ENCODE data around the gene EDNRB. TPM values are rescaled to one million over a fixed set of nuclear protein-coding genes. Genes with fewer than 3 reads are reported as not detected.

Gene EDNRB
- total RNA-seq, 2 donors from 2014 or later, result 14.2 to 27.6 TPM

DNA sequence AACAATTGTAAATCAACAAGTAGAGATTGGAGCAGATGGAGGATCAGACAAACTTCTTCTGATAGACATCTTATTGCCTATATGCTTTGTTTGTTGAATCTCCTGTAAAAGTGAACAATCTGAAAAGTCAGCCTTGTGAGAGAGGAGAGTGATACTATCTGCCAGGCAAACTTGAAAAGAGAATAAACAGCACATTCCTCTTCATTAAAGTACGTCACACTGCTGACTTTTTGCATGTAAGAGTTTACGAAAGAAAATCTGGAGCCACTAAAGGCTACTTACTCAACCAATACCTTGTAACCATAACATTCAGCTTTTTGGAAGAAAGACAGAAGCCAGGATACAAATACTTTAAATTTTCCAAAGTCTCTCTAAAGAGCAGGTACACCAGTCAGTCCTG lies 42.5 kb downstream of the EDNRB start:
- DNase-seq (ENCODE audit: low spot score), result no peak
- no peaks in the 10 kb centered on the region for H3K36me3 ChIP-seq
- TF ChIP-seq, protein P1, sequence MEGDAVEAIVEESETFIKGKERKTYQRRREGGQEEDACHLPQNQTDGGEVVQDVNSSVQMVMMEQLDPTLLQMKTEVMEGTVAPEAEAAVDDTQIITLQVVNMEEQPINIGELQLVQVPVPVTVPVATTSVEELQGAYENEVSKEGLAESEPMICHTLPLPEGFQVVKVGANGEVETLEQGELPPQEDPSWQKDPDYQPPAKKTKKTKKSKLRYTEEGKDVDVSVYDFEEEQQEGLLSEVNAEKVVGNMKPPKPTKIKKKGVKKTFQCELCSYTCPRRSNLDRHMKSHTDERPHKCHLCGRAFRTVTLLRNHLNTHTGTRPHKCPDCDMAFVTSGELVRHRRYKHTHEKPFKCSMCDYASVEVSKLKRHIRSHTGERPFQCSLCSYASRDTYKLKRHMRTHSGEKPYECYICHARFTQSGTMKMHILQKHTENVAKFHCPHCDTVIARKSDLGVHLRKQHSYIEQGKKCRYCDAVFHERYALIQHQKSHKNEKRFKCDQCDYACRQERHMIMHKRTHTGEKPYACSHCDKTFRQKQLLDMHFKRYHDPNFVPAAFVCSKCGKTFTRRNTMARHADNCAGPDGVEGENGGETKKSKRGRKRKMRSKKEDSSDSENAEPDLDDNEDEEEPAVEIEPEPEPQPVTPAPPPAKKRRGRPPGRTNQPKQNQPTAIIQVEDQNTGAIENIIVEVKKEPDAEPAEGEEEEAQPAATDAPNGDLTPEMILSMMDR (IDR thresholded peaks at IDR 0.05), result no peak
- H3K9me3 ChIP-seq, result no peaks in the 10 kb centered on the region
- no peaks in the 10 kb centered on the region for H3K27me3 ChIP-seq (replicated peaks; ENCODE audit: insufficient read depth)
- no peak for ATAC-seq (ENCODE audit: insufficient number of reproducible peaks, low FRiP score, low read depth)
- H3K4me3 ChIP-seq, result no peak overlapping the region
- H3K4me1 ChIP-seq (ENCODE audit: control insufficient read depth in 1 of 2, low read depth in 2 of 2), result no peaks in the 10 kb centered on the region
- no peak overlapping the region for H3K27ac ChIP-seq

DNA sequence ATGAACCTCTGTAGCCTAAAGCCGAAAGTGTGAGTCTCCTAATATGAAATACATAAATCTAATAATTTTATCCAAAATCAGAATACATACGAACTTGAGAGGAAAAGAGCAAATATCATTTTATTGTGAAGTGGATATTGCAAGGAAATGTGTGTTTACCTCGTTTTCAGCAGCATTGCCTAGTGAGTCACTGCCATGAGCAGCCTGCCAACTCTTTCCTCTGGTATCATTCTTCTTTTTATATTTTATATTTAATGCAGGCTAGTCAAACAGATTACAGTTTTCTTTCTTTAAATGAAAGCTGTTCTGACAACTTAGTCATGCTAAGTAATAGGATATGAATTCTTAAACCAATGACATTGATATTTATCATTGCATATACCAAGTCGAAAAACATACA lies 44.2 kb downstream of the EDNRB start:
- Histone ChIP-seq H3K27me3 (replicated peaks; ENCODE audit: insufficient read depth) (no peaks in the 10 kb centered on the region), H3K9me3 (no peaks in the 10 kb centered on the region), H3K27ac (no peak overlapping the region), H3K36me3 (no peaks in the 10 kb centered on the region), H3K4me3 (no peak overlapping the region), H3K4me1 (ENCODE audit: control insufficient read depth in 1 of 2, low read depth in 2 of 2) (no peaks in the 10 kb centered on the region)
- ATAC-seq (ENCODE audit: insufficient number of reproducible peaks, low FRiP score, low read depth) (no peak), DNase-seq (ENCODE audit: low spot score) (no peak)
- TF ChIP-seq, protein P1 (IDR thresholded peaks at IDR 0.05), result no peak

DNA sequence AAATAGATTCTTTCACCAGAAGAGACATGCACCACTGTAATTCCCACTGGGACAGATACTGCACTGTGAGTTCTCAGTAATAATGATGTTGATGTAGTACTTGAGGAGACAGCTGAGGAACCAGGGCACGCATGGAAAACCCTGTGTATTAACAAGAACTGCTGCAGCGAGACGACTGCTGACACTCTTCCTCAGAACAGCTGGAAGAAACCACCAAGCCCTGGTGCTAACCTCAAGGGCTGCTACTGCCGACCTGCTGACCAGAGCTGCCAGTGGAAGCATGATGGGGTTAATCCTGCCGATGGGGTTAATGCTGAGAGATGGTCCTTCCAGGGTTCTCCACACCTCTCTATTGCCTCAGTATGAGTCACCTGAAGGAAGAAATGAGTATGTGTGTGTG lies 45.6 kb downstream of the EDNRB start:
- H3K9me3 ChIP-seq, result no peaks in the 10 kb centered on the region
- H3K4me3 ChIP-seq, result no peak overlapping the region
- no peaks in the 10 kb centered on the region for H3K27me3 ChIP-seq (replicated peaks; ENCODE audit: insufficient read depth)
- DNase-seq (ENCODE audit: low spot score), result no peak
- no peak for ATAC-seq (ENCODE audit: insufficient number of reproducible peaks, low FRiP score, low read depth)
- TF ChIP-seq, protein P1 (IDR thresholded peaks at IDR 0.05), result no peak
- no peak overlapping the region for H3K27ac ChIP-seq
- H3K4me1 ChIP-seq (ENCODE audit: control insufficient read depth in 1 of 2, low read depth in 2 of 2), result no peaks in the 10 kb centered on the region
- H3K36me3 ChIP-seq, result no peaks in the 10 kb centered on the region

DNA sequence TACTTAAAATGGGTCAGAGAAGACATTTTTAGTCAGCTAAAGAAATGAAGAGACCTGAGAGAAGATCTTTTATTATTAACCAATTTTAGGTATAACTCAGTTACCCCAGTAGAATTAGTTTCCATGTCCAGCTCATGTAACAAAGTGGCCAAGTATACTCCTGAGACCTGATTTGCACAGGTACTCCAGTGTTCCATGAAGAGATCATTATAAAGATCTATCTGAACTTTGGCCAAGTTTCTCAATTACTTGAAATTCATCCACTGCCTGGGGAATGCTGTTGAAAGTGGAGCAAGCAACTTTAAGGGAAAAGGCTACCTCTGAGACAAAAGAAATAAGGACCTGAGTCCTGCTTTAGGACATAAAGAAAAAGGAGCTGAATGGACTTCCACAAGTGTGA lies 47.0 kb downstream of the EDNRB start:
- TF ChIP-seq, protein P1 (IDR thresholded peaks at IDR 0.05), result no peak

DNA sequence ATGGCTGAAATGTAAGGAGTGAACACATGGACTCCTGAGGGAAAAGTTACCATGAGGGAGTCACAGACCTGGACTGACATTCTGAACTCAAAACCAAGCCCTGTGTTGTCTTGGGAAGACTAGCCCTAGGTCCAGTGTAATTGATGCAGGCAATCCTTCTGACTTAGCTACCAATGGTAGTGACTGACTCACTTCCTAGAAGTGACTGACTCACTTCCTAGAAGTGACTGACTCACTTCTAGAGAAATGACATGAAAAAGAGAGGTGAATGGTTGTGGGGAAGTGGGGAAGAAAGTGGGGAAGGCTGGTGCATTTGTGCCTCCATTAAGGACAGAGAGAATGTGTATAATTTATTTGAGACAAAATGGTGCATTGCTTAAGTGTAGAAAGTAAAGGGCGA lies 49.9 kb downstream of the EDNRB start:
- TF ChIP-seq, protein P1 (IDR thresholded peaks at IDR 0.05), result no peak
- Histone ChIP-seq H3K4me1 (ENCODE audit: control insufficient read depth in 1 of 2, low read depth in 2 of 2) (no peaks in the 10 kb centered on the region), H3K27me3 (replicated peaks; ENCODE audit: insufficient read depth) (no peaks in the 10 kb centered on the region), H3K27ac (no peak overlapping the region), H3K36me3 (no peaks in the 10 kb centered on the region), H3K4me3 (no peak overlapping the region), H3K9me3 (no peaks in the 10 kb centered on the region)
- DNase-seq (ENCODE audit: low spot score) (no peak), ATAC-seq (ENCODE audit: insufficient number of reproducible peaks, low FRiP score, low read depth) (no peak)

More for the DNA sequence above, 47.0 kb downstream of the EDNRB start:
- Histone ChIP-seq H3K27me3 (replicated peaks; ENCODE audit: insufficient read depth) (no peaks in the 10 kb centered on the region), H3K9me3 (no peaks in the 10 kb centered on the region), H3K27ac (no peak overlapping the region), H3K4me1 (ENCODE audit: control insufficient read depth in 1 of 2, low read depth in 2 of 2) (no peaks in the 10 kb centered on the region), H3K36me3 (no peaks in the 10 kb centered on the region), H3K4me3 (no peak overlapping the region)
- ATAC-seq (ENCODE audit: insufficient number of reproducible peaks, low FRiP score, low read depth) (no peak), DNase-seq (ENCODE audit: low spot score) (no peak)

All from thoracic aorta (tissue), 2 donors.